GM12891 (cell line): ENCODE results near the gene TMEM80.
A peak's percentile ranks its signal among the peaks of the same experiment; 100 is the strongest.

ENCODE experiments used
- DNase-seq: peaks from one replicate; pipeline ENCODE4 v3.0.0; 2011; ENCODE audit warnings: low spot score; ENCODE audit not compliant: insufficient read length
- FAIRE-seq: peaks from 2 replicates; lab custom pipeline; 2011; peaks lifted over from hg19 to GRCh38; lab: Jason Lieb, UNC
- PAX5 ChIP-seq: IDR thresholded peaks from 2 replicates; pipeline ENCODE4 v1.6.1; 2011; ENCODE audit warnings: low read length, moderate library complexity, mild to moderate bottlenecking; ENCODE audit not compliant: insufficient read depth, severe bottlenecking
- POLR2A ChIP-seq: IDR thresholded peaks from 2 replicates; pipeline ENCODE4 v1.6.1; 2011; ENCODE audit warnings: low read depth, low read length, control low read depth
- POLR2AphosphoS5 ChIP-seq: IDR thresholded peaks from 2 replicates; pipeline ENCODE4 v1.6.1; 2011; ENCODE audit warnings: low read depth, low read length, control low read depth
- POU2F2 ChIP-seq: IDR thresholded peaks from 2 replicates; pipeline ENCODE4 v1.6.1; 2011; ENCODE audit warnings: low read depth, mild to moderate bottlenecking, control low read depth, low read length, moderate library complexity
- SPI1 ChIP-seq: IDR thresholded peaks from 2 replicates; pipeline ENCODE4 v1.6.1; 2011; ENCODE audit warnings: low read depth, low read length, control low read depth
- TAF1 ChIP-seq: IDR thresholded peaks from 2 replicates; pipeline ENCODE4 v1.6.1; 2011; ENCODE audit warnings: low read depth, low read length, control low read depth

The TMEM80 gene

GRCh38 chr11:691710-692590 is 3.7 kb upstream of the TMEM80 start:
- DNase-seq (no peak), FAIRE-seq (no peak)
- no peak for TF ChIP-seq SPI1
- TF ChIP-seq POLR2A = no peak
- TF ChIP-seq POU2F2 = no peak
- no peak for TF ChIP-seq POLR2AphosphoS5

- no peak for DNase-seq
- no peak for FAIRE-seq
- TF ChIP-seq POLR2A = no peak
- no peak for TF ChIP-seq POLR2AphosphoS5
- no peak for TF ChIP-seq SPI1
- no peak for TF ChIP-seq POU2F2
- TF ChIP-seq TAF1 = no peak
- TF ChIP-seq PAX5 = no peak
These were observed 2.7 kb upstream of the TMEM80 start for GRCh38 chr11:692824-693414.

GRCh38 chr11:693415-693831 is 2.2 kb upstream of the TMEM80 start:
- TF ChIP-seq TAF1 = no peak
- no peak for TF ChIP-seq SPI1
- no peak for TF ChIP-seq POLR2A
- no peak for TF ChIP-seq POU2F2
- no peak for TF ChIP-seq POLR2AphosphoS5
- TF ChIP-seq PAX5 = no peak
- DNase-seq (no peak), FAIRE-seq (peak; percentile 65)

- DNase-seq (no peak), FAIRE-seq (peak; percentile 66)
- TF ChIP-seq SPI1 (no peak), PAX5 (no peak), TAF1 (no peak), POLR2AphosphoS5 (no peak), POLR2A (no peak), POU2F2 (no peak)
These were observed 1.6 kb upstream of the TMEM80 start for GRCh38 chr11:693887-694562.

GRCh38 chr11:694563-695287 is 891 bp upstream of the TMEM80 start, which contains the start of gene DEAF1:
Gene DEAF1 (minus strand): TSS chr11:695222. CDS start chr11:695047, 175 bp downstream.
- TF ChIP-seq POLR2A = no peak
- no peak for TF ChIP-seq PAX5
- TF ChIP-seq TAF1 = no peak
- FAIRE-seq (no peak), DNase-seq (peak; percentile 80)

- peak; percentile 99 for FAIRE-seq
- TF ChIP-seq POLR2AphosphoS5 = no peak
- no peak for DNase-seq
These were observed 403 bp upstream of the TMEM80 start for GRCh38 chr11:695288-695537.

DNA sequence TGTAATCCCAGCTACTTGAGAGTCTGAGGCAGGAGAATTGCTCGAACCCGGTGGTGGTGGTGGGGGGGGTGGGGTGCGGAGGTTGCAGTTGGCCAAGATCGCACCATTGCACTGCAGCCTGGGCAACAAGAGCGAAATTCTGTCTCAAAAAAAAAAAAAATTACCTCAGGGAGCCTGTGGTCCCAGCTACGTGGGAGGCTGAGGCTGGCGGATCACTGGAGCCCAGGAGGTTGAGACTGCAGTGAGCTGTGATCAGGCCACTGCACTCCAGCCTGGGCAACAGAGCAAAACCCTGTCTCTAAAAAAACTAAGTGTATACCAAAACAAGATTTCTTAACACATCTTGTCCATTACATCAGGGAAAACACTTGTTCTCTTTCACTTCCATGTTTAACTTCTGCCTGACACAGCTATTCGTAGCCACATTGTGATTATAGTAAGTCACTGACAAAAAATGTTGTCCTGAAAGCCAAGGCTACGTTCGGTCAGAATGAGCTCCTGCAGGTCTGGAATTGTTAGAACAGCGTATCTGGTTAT is 1.4 kb downstream of the TMEM80 start:
- peak; percentile 82 for FAIRE-seq
- peak; percentile 66 for TF ChIP-seq SPI1
- TF ChIP-seq POLR2AphosphoS5 = no peak
- no peak for TF ChIP-seq TAF1
- DNase-seq = no peak

DNA sequence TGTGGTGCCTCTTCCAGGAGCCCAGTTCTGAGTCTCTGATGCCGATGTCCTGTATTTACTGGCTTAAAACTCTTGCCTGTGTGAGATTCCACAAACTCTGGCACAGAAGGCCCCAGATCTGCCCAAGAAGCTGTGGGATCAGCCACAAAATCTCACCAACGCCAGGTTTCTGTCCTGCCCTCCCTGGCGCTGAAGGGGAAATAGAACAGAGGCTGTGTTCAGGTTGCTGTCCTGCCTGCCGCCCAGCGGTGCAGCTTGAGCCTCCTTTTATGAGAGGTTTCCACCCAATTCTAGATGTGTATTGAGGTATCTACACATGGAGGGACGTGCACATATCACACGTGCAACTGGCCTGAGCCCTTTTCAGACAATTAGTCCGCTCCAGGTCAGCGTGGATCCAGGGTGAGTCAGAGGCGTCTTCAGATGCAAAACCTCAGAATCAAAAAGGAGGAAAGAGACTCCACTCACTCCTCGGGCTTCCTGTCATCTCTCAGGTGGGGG is 2.2 kb downstream of the TMEM80 start:
- DNase-seq = no peak
- TF ChIP-seq POLR2AphosphoS5 (no peak), POU2F2 (no peak), PAX5 (no peak), TAF1 (no peak), SPI1 (no peak), POLR2A (no peak)
- peak; percentile 47 for FAIRE-seq

DNA sequence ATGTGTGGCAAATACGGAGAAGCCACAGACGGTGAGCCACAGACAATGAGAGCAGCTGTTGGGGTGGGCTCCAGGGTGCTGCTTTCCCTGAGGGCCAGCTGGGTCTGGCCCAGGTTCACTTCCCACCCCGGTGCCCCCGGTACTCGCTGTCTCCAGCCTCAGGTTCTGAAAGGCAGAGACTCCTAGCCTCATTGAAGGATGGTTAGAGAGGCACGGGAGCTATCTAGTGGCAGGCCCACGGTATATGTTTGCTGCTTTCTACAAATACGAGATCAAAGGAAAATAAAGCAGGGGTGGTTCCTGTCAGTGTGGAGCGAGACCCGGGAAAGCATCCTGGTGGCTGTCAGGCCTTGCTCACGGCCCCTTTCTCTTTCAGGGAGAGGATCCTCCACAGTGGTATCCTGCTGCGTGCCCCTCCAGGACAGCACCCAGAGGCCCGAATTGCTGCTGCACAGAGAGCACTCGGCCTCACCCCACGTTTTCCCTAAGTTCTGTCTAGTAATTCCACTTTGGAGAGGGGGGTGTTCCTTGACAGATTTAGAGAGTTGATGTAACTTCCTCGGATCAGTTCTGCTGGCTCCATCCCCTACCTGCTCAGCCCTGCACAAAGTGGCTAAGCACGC is 3.0 kb downstream of the TMEM80 start:
- no peak for FAIRE-seq
- no peak for TF ChIP-seq TAF1
- TF ChIP-seq PAX5 = no peak
- DNase-seq = no peak
